Smooth muscle cell (in vitro differentiated cells): ENCODE results near the gene NR1H4. TPM values are rescaled to one million over a fixed set of nuclear protein-coding genes. Genes with fewer than 3 reads are reported as not detected.
"Not testable (repeated sequence)": the region's sequence is repeated elsewhere in the genome, so short reads cannot be mapped to it uniquely, and the experiment has no call there.

Experiments
- DNase-seq: peaks from one replicate; lab custom pipeline; 2025; ENCODE audit not compliant: unreplicated experiment; lab: John Stamatoyannopoulos, UW
- H2AFZ ChIP-seq: fragments of 200-600 bp; sonication (generic); 2 replicates; pipeline ENCODE4 v1.6.0; 2016; ENCODE audit warnings: antibody characterized with exemption, low read depth, mild to moderate bottlenecking
- H3F3A ChIP-seq: fragments of 200-600 bp; sonication (generic); 2 replicates; pipeline ENCODE4 v1.6.0; 2017; ENCODE audit warnings: antibody characterized with exemption, low read depth
- H3K27ac ChIP-seq: fragments of 200-600 bp; sonication (generic); 2 replicates; pipeline ENCODE4 v1.5.1; 2016; ENCODE audit warnings: low read depth, mild to moderate bottlenecking
- H3K27me3 ChIP-seq: fragments of 200-600 bp; sonication (generic); 2 replicates; pipeline ENCODE4 v1.6.1; 2016; ENCODE audit warnings: low read depth, mild to moderate bottlenecking
- H3K36me3 ChIP-seq: fragments of 200-600 bp; sonication (generic); 2 replicates; pipeline ENCODE4 v1.5.1; 2016; ENCODE audit warnings: low read depth
- H3K4me1 ChIP-seq: fragments of 200-600 bp; sonication (generic); 2 replicates; pipeline ENCODE4 v1.5.1; 2016; ENCODE audit warnings: low read depth
- H3K4me2 ChIP-seq: fragments of 200-600 bp; sonication (generic); 2 replicates; pipeline ENCODE4 v1.6.0; 2016; ENCODE audit warnings: mild to moderate bottlenecking
- H3K4me3 ChIP-seq: fragments of 200-600 bp; sonication (generic); 2 replicates; pipeline ENCODE4 v1.5.1; 2016; ENCODE audit warnings: mild to moderate bottlenecking
- H3K79me2 ChIP-seq: fragments of 200-600 bp; sonication (generic); 2 replicates; pipeline ENCODE4 v1.6.0; 2016; ENCODE audit warnings: low read depth, mild to moderate bottlenecking
- H3K9ac ChIP-seq: fragments of 200-600 bp; sonication (generic); 2 replicates; pipeline ENCODE4 v1.6.0; 2016; ENCODE audit warnings: low read depth
- H3K9me3 ChIP-seq: fragments of 200-600 bp; sonication (generic); replicated peaks from 2 replicates; pipeline ENCODE4 v1.5.1; 2016; ENCODE audit warnings: low read depth
- H4K20me1 ChIP-seq: fragments of 200-600 bp; sonication (generic); 2 replicates; pipeline ENCODE4 v1.6.0; 2016; ENCODE audit warnings: low read depth
- CTCF ChIP-seq: fragments of 200-600 bp; sonication (generic); IDR thresholded peaks from 2 replicates; pipeline ENCODE4 v1.5.1; 2017; ENCODE audit warnings: borderline replicate concordance, mild to moderate bottlenecking, antibody characterized with exemption; ENCODE audit not compliant: insufficient read depth, poor library complexity, severe bottlenecking
- WGBS: methylation state at CpG from one replicate; pipeline ENCODE4 v1.1.7; 2016; ENCODE audit warnings: low lambda C conversion rate; 5-methylcytosine and 5-hydroxymethylcytosine counted together
- polyA plus RNA-seq: library from polyadenylated mRNA; unstranded; fragments of >200 nt; fragmentation: Nextera tagmentation; extraction: Ambion mirVana; gene quantifications from 2 replicates; pipeline ENCODE4 v1.2.1, GENCODE V29; 2016
- total RNA-seq: library from RNA; depleted of rRNA; stranded (reverse); fragments of >200 nt; gene quantifications from 2 replicates; pipeline ENCODE4 v1.2.3, GENCODE V29; 2014

The NR1H4 gene
- total and polyA plus RNA-seq, 2 experiments from 2014 or later = not detected

- Histone ChIP-seq H4K20me1 (no peaks in the 10 kb centered on the region), H3K4me1 (no peaks in the 10 kb centered on the region), H3K27ac (no peak overlapping the region), H3K79me2 (no peaks in the 10 kb centered on the region), H3K9ac (no peak overlapping the region), H3K4me2 (no peak overlapping the region), H2AFZ (no peak overlapping the region), H3K9me3 (no peaks in the 10 kb centered on the region), H3F3A (no peaks in the 10 kb centered on the region), H3K36me3 (no peaks in the 10 kb centered on the region), H3K27me3 (no peaks in the 10 kb centered on the region), H3K4me3 (no peak overlapping the region)
- WGBS = 97% methylated on average over 1 of the region's 1 CpG
- no peak for DNase-seq
- TF ChIP-seq CTCF = no peak
These were observed 25.8 kb downstream of the NR1H4 start for GRCh38 chr12:100499416-100499815.

- H3K9ac ChIP-seq, H3K79me2 ChIP-seq, H3K36me3 ChIP-seq, H3K4me3 ChIP-seq, H3K4me2 ChIP-seq, H3K9me3 ChIP-seq, H4K20me1 ChIP-seq, H3K27ac ChIP-seq, H2AFZ ChIP-seq, H3K27me3 ChIP-seq, H3K4me1 ChIP-seq, DNase-seq, H3F3A ChIP-seq: not testable (repeated sequence)
- WGBS = 88% methylated on average over 4 of the region's 4 CpGs
These were observed 29.1 kb downstream of the NR1H4 start for GRCh38 chr12:100502718-100503117.

- no peak overlapping the region for H2AFZ ChIP-seq
- no peaks in the 10 kb centered on the region for H3K79me2 ChIP-seq
- no peaks in the 10 kb centered on the region for H3K27me3 ChIP-seq
- H3K36me3 ChIP-seq = no peaks in the 10 kb centered on the region
- peak overlapping the region; percentile 24 for H3K4me3 ChIP-seq
- 93% methylated on average over 6 of the region's 6 CpGs for WGBS
- no peaks in the 10 kb centered on the region for H4K20me1 ChIP-seq
- no peak overlapping the region for H3K27ac ChIP-seq
- H3F3A ChIP-seq = no peaks in the 10 kb centered on the region
- H3K9me3 ChIP-seq = no peaks in the 10 kb centered on the region
- TF ChIP-seq CTCF = no peak
- no peak for DNase-seq
- no peaks in the 10 kb centered on the region for H3K4me1 ChIP-seq
- no peak overlapping the region for H3K9ac ChIP-seq
- no peak overlapping the region for H3K4me2 ChIP-seq
These were observed 29.6 kb downstream of the NR1H4 start for GRCh38 chr12:100503228-100503628.

GRCh38 chr12:100504804-100505203, 31.1 kb downstream of the NR1H4 start:
- no peak overlapping the region for H3K9ac ChIP-seq
- H2AFZ ChIP-seq = no peak overlapping the region
- H3K79me2 ChIP-seq = no peaks in the 10 kb centered on the region
- TF ChIP-seq CTCF = no peak
- no peaks in the 10 kb centered on the region for H3K9me3 ChIP-seq
- no peak overlapping the region for H3K4me3 ChIP-seq
- H3K36me3 ChIP-seq = no peaks in the 10 kb centered on the region
- no peaks in the 10 kb centered on the region for H3K4me1 ChIP-seq
- no peak overlapping the region for H3K4me2 ChIP-seq
- no peak for DNase-seq
- H3F3A ChIP-seq = no peaks in the 10 kb centered on the region
- H4K20me1 ChIP-seq = no peaks in the 10 kb centered on the region
- H3K27me3 ChIP-seq = no peaks in the 10 kb centered on the region
- 68% methylated on average over 1 of the region's 1 CpG for WGBS
- H3K27ac ChIP-seq = no peak overlapping the region
